Coronary artery (tissue), 2 donors: ENCODE measurements around the gene RBM18.

Source experiments
- DNase-seq: peaks from one replicate; pipeline ENCODE4 v3.0.0-alpha.2; 2017; ENCODE audit warnings: low spot score
- H3K27ac ChIP-seq, 2 donors: fragments of 200-600 bp; sonication (generic); one replicate each; pipeline ENCODE4 v1.5.1; 2016 to 2019
- H3K4me3 ChIP-seq: fragments of 200-600 bp; sonication (generic); 2 replicates; pipeline ENCODE4 v1.5.1; 2016; ENCODE audit warnings: mild to moderate bottlenecking, moderate library complexity
- CTCF ChIP-seq: fragments of 200-600 bp; sonication (generic); IDR thresholded peaks from one replicate; pipeline ENCODE4 v1.5.1; 2019; ENCODE audit warnings: antibody characterized with exemption

RBM18 gene

DNA sequence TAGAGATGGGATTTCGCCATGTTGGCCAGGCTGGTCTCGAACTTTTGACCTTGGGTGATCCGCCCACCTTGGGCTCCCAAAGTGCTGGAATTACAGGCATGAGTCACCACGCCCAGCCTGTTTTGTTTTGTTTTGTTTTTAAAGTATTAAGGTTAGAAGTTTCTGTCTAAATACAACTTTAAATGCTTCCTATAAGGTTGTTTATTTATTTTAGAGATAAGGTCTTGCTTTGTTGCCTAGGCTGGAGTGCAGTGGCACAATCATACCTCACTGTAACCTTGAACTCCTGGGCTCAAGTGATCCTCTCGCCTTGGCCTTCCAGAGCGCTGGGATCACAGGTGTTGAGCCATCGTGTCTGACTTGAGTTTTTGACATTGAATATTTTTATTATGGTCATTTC is 11.5 kb upstream of the RBM18 start:
- no peak for TF ChIP-seq CTCF
- Histone ChIP-seq H3K4me3 (no peak overlapping the region), H3K27ac (no peak overlapping the region)
- no peak for DNase-seq

DNA sequence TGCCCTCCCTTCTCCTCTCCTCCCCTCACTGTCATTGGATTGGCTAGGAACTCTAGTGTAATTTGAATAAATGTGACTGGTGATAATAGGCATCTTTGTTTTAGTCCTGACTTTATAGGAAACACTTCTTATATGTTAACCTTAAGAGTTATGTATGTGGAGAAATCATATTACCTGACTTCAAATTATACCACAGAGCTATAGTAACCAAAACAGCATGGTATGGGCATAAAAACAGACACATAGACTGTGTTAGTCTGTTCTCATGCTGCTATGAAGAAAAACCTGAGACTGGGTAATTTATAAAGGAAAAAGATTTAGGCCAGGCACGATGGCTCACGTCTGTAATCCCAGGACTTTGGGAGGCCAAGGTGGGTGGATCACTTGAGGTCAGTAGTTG is 9.4 kb upstream of the RBM18 start:
- Histone ChIP-seq H3K27ac (no peak overlapping the region), H3K4me3 (no peak overlapping the region)
- no peak for TF ChIP-seq CTCF
- no peak for DNase-seq

- H3K27ac ChIP-seq: no peak overlapping the region
- DNase-seq: no peak
- TF ChIP-seq CTCF: no peak
These were observed 3.6 kb upstream of the RBM18 start for GRCh38 chr9:122268041-122268814.

GRCh38 chr9:122265149-122265915 is 692 bp upstream of the RBM18 start:
- Histone ChIP-seq H3K4me3 (peak overlapping the region; percentile 88), H3K27ac (peak overlapping the region; percentile 82 to 96)
- no peak for DNase-seq
- no peak for TF ChIP-seq CTCF

More at GRCh38 chr9:122268041-122268814, 3.6 kb upstream of the RBM18 start:
- H3K4me3 ChIP-seq: no peak overlapping the region

DNA sequence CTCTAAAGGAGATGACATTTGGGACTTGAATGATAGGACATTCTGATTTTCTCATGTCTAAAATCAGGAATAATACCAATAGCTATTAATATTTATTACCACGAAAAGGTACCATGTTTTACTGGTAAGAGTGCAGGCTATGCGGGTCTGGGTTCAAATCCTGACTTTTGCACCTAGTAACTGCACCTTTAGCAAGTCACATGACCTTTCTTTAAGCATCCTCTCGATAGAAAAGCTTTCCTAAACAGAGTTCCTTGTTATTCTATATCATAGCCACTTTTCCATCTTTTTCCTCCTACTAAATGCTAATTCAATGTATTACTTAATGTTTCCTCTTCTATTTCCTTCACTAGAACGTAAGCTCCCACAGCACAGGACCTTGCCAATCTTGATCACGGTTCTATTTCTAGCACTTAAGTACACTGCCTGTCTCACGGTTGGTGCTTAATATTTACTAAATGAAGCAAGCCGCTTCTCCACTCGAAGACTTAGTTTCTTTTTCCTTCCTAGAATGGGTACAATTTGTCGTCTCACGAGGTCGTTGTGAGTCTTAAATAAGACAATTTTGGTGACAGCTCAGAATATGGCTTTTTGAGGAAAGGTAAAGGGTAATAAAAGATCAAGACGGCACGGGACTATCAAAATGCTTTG is 816 bp downstream of the RBM18 start:
- TF ChIP-seq CTCF: no peak

GRCh38 chr9:122262073-122262472 is 2.6 kb downstream of the RBM18 start:
- H3K4me3 ChIP-seq: no peak overlapping the region
- no peak for DNase-seq
- H3K27ac ChIP-seq: peak overlapping the region; percentile 10 to 54
- TF ChIP-seq CTCF: no peak

More for the DNA sequence above, 816 bp downstream of the RBM18 start:
- Histone ChIP-seq H3K4me3 (peak overlapping the region; percentile 88), H3K27ac (peak overlapping the region; percentile 82 to 96)
- DNase-seq: no peak
